GM21447 (cell line): ENCODE measurements around the gene HSPB6.
A peak's percentile ranks its signal among the peaks of the same experiment; 100 is the strongest.
"Not testable (repeated sequence)": the region's sequence is repeated elsewhere in the genome, so short reads cannot be mapped to it uniquely, and the experiment has no call there.

Source experiments
- ATAC-seq: cut with Tn5 transposase; IDR thresholded peaks from one replicate; pipeline ENCODE4 v1.9.1; 2021; ENCODE audit not compliant: unreplicated experiment

HSPB6 gene

DNA sequence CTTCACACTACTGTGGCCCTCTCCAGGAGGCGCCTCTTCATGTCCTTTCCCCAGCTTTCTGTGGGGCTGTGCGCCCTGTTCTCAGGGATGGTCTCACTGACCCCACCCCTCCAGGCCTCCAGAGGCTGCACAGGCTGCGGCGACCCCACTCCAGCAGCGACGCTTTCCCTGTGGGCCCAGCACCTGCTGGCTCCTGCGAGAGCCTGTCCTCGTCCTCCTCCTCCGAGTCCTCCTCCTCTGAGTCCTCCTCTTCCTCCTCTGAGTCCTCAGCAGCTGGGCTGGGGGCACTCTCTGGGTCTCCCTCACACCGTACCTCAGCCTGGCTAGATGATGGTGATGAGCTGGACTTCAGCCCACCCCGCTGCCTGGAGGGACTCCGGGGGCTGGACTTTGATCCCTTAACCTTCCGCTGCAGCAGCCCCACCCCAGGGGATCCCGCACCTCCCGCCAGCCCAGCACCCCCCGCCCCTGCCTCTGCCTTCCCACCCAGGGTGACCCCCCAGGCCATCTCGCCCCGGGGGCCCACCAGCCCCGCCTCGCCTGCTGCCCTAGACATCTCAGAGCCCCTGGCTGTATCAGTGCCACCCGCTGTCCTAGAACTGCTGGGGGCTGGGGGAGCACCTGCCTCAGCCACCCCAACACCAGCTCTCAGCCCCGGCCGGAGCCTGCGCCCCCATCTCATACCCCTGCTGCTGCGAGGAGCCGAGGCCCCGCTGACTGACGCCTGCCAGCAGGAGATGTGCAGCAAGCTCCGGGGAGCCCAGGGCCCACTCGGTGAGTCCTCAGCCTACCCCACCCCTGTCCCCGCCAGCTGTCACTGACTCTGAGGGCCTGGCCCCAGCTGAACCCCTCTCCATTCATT is 29.7 kb upstream of the HSPB6 start:
- ATAC-seq = no peak

DNA sequence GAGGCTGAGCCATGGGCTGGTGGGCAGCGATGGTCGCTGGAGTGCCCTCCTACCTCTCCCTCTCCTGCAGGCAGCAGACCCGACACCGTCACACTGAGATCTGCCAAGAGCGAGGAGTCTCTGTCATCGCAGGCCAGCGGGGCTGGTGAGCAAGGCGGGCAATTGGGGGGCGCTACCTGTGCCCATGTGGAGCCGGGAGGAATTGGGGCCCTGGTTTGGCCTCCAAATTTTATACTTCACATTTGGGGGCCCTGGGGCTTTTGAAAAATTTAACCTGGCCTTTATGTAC is 28.5 kb upstream of the HSPB6 start:
- ATAC-seq = no peak

DNA sequence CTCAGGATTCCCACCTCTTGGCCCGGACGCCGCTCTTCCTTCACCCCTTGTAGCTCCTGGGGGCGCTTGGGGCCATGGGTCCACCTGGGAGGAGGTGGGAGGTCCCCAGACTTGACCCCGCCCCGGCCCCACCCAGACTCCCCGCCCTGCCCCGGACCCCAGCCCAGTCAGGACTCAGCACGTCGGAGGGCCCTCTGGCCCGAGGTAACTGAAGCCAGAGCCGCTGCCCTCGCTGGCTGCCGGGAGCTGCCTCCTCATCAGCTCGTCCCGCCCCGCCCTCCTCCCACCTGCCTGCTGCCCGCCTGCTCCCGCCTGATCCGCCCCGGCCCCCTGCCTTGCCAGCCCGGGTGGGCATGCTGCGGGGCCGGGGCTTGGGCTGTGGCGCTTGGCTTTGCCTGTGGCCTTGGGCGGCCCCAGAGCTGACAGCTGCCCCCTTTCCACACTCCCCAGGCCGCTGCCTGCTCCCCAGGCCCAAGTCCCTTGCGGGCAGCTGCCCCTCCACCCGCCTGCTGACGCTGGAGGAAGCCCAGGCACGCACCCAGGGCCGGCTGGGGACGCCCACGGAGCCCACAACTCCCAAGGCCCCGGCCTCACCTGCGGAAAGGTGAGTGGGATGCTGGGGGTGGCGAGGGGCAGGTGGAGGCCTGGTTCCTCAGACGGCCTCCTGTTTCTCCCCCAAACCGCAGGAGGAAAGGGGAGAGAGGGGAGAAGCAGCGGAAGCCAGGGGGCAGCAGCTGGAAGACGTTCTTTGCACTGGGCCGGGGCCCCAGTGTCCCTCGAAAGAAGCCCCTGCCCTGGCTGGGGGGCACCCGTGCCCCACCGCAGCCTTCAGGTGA is 27.9 kb upstream of the HSPB6 start:
- ATAC-seq = no peak

DNA sequence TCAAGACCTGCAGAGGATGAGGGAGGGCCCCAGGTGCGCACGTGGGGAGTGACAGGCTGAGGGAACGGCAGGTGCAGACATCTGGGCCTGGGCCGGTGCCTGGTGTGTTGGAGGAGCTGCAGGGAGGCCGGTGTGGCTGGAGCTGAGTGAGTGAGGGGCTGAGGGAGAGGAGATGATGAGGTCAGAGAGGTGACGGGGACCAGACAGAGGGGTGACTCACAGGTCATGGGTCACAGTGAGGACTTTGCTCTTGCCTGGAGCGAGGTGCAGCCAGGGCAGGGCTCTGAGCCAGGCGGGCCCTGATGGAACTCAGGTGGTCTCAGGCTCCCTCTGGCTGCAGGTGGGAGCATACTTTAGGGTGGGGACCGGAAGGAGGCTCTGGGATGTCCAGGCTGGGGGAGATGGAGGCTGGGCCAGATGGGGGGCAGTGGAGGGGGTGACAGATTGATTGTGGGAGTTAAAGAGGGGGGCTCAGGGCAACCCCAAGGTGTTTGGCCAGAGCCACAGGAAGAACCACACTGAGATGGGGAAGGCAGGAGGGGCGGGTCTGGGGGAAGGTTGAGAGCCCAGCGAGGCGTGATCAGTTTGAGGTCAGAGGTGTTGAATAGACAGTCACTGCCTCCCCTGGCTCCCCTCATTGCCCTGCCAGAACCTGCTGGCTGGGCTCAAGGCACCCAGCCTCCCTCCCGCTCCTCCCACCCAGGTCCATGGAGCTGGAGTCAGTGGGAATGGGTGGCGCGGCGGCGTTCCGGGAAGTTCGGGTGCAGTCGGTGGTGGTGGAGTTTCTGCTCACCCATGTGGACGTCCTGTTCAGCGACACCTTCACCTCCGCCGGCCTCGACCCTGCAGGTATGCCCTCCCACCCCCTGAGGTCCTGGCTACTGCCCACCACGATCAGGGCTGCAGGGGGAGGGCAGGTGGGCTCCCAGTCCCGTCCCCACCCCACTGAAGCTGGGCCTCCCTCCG is 26.9 kb upstream of the HSPB6 start:
- no peak for ATAC-seq

DNA sequence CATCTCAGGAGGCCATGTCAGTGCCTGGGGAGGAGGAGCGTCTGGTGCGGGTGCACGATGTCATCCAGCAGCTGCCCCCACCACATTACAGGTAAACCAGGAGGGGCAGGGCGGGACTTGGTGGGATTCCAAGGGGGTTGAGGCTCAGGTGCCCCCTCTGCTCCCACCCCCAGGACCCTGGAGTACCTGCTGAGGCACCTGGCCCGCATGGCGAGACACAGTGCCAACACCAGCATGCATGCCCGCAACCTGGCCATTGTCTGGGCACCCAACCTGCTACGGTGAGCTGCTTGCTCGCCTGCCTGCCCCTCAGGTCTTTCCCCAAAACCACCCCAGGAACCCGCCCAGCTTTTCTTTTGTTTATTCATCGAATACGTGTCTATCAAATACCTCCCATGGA is 25.8 kb upstream of the HSPB6 start:
- ATAC-seq = no peak

DNA sequence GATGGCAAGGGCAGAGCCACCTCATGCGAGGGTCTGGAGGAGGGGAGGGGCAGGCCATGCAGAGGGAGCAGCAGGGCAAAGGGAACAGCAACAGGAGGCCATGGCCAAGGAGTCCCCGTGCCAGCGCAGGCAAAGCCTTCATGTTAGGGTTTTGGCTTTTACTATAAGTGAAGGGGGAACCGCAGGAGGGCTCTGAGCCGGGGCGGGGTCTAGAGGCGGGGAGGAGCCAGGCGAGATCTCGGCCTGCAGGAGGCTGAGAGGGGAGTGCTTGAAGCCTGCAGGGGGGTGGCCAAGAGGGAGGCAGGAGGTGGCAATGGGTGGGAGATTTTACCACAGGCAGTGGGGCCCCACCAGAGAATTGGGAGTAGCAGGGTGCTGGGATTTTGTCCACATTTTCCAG is 24.8 kb upstream of the HSPB6 start:
- ATAC-seq = no peak

DNA sequence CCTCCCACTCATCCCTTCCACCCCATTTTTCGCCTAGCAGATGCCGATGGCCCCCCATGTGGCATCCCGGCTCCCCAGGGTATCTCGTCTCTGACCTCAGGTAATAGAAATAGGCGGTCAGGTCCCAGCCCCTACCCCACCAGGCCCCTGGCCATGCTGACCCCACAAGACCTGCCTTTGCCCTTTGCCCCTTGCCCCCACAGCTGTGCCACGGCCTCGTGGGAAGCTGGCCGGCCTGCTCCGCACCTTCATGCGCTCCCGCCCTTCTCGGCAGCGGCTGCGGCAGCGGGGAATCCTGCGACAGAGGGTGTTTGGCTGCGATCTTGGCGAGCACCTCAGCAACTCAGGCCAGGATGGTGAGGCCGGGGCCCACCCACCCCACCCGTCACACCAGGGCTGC is 23.9 kb upstream of the HSPB6 start:
- no peak for ATAC-seq

DNA sequence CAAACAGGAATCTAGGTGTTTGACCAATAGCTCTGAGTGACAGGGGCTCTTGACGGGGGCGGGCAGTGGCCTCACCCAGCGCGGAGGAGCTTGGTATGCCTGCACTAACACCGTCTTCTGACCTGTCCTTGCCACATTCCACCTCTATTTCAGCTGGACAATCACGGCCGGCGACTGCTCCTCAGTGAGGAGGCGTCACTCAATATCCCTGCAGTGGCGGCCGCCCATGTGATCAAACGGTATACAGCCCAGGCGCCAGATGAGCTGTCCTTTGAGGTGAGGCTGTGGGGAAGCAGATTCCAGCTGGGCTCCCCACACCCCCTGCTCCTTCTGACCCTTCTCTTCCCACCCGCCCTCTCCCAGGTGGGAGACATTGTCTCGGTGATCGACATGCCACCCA is 23.2 kb upstream of the HSPB6 start:
- ATAC-seq = no peak

DNA sequence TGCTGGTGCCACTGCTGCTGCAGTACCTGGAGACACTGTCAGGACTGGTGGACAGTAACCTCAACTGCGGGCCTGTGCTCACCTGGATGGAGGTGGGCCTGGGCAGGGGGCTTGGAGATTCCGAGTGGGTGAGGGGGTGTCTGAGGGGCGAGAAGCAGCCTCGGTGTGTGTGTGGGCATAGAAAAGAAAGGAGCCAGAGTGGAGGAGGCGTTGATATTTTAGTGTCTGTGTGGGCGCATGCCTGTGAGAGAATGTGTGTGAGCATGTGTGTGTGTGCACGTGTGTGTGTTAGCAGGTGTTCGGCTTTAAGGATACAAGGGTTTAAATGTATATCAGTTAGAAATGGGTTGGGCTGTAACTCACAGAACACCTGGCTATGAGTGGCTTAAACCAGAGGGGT is 22.2 kb upstream of the HSPB6 start:
- ATAC-seq = no peak

DNA sequence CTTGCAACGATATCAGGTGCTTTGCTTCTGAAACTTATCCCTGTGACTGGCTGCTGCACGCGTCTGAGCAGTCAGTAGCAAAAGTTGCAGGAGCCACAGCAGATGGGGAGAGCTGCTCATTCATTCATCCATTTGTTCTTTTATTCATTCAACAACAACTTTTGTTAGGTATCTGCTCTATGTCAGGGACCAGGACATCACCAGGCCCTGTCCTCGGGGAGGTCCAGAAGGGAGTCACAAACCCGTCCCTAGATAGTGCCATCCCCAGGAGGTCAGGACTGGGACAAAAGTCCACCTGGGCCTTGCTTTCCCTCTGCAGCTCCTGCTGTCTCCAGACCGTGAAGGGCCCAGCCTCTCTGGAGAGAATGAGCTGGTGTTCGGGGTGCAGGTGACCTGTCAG is 21.1 kb upstream of the HSPB6 start:
- no peak for ATAC-seq

DNA sequence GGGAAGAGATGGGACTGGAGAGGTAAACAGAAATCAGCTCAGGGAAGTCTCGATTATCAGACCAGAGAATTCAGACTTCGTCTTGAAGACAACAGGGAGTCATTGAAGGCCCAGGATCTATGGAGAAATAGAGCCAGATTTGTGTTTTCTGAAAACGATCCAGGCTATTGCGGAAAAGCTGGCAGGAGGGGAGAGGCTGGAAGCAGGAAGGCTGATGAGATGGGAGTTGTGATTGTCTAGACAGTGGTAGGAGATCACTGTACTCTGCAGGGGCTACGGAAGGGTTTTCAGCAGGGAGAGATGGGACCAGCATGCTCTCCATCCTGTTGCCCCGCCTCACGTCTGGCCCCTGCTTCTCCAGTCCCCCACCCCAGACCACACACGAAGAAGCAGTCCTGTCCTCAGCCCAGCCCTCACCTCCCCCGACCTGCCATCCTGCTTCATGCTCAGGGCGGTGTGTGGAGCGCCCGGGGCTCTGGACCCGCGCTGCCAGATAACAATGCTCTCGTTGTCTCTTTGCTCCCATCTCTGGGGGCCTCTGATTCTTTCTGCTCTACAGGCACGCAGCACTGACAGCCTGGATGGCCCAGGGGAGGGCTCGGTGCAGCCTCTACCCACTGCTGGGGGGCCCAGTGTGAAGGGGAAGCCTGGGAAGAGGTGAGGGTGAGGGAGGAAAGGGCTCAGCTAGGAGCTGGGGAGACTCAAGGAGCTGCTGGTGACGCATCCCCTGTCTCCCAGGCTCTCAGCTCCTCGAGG is 20.4 kb upstream of the HSPB6 start:
- no peak for ATAC-seq

DNA sequence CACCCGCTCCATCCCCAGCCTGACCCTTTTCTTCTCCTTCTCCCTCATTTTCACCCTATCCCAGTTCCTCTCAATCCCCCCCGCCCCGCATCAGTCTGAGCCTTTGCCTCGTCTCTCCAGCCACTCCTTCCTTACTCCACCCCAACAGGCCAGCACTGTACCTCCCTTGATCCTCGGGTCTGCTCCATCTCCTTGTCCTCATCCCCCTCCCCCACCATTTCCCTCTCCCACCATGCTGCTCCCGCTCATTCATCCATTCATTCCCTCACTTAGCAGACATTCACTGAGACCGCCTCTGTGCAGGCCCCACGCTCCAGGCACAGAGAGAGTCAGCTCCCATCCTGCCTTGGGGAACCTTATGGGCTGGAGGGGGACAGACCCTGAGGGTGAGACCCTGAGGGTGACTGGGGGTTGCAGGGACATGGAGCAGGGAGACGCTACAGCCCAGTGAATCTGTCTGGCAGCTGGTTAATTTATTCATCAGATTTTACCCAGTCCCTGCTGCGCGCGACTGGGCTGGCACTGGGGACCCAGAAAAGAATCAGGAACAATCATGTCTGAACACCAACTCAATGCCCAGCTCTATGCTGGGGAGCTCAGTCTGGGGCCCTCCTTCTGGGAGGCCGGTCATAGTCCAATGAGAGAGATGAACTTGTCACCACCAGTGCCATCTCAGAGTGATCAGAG is 19.4 kb upstream of the HSPB6 start:
- ATAC-seq = no peak

DNA sequence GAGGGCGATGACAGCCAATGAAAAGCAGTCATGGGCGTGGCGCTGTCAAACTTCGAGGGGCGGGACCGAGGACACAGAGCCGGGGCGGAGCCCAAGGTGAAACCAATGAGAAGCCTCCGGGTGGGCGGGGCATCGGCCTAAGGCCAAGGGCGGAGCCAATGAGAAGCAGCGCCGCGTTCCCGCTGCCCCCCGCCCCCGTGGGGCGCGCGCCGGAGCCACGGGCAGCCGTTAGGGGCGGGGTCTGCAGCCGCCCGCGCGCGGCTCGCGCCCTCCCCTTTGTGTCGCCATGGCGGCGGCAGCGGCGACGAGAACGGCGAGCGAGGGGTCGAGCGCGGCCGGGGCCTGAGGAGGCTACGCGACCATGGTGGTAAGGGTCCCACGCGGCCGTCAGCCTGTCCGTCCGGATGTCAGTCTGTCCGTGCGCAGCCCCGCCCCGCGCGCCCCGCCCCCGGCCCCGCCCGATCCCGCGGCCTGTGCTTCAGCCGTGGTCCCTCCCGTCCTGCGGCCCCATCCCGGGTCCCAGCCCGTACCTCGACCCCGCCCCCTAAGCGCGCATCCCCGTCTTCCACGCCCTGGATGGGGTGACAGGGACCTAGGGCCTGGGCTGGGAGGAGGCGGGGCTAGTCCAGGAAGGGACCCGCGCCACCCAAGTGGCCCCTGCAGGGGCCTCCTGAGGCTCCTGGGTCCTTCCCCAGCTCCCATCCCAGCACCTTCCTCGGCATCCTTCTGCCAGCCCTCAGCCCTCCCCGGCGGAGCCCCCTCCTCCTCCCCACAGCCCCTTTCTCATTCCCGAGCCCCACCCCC is 18.7 kb upstream of the HSPB6 start, which contains the start of gene ARHGAP33:
TSS of gene ARHGAP33 (plus strand) at position 267 of the 804 bp plus-strand sequence. CDS start at position 362, 95 bp downstream.
- peak; percentile 94 for ATAC-seq

DNA sequence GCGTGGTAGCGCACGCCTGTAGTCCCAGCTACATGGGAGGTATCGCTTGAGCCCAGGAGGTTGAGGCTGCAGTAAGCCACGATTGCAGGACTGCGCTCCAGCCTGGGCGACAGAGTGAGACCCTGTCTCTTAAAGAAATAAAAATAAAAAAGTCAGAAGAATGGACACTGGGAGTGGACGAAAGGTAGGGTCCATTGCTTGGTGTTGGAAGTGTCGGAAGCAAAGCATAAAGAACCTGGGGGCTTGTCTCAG is 18.1 kb upstream of the HSPB6 start:
- ATAC-seq = no peak

DNA sequence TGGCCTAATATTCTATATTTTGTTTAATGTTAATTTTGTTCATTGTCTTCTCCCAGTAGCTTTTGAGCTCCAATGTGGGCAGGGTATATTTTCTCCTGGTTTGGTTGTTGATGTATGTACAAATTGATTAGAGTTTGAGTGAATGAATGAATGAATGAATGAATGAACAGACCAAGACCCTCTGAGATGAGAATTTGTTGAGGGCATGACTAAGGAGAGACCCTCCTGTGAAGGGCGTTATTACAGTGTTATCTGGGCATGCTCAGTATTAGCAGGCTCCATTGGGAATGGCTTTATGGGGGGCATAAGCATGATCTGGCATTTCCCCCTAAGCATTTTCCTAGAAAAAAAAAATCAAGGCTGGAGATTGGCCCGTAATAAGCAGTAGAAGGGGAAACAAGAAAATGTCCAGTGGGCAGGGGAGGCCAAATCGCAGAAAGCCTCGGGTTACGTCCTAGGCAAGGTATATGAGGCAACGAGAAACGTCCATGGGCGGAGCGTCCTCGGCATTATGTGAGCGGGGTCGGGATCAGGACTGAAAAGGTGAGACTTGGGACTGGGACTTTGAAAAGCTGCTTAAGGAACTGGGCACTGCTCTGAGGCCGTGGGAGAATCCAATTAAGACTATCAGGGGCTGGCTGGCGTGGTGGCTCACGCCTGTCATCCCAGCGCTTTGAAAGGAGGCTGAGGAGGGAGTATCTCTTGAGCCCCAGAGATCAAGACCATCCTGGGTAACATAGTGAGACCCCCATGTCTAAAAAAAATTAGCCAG is 17.6 kb upstream of the HSPB6 start:
- ATAC-seq = no peak

DNA sequence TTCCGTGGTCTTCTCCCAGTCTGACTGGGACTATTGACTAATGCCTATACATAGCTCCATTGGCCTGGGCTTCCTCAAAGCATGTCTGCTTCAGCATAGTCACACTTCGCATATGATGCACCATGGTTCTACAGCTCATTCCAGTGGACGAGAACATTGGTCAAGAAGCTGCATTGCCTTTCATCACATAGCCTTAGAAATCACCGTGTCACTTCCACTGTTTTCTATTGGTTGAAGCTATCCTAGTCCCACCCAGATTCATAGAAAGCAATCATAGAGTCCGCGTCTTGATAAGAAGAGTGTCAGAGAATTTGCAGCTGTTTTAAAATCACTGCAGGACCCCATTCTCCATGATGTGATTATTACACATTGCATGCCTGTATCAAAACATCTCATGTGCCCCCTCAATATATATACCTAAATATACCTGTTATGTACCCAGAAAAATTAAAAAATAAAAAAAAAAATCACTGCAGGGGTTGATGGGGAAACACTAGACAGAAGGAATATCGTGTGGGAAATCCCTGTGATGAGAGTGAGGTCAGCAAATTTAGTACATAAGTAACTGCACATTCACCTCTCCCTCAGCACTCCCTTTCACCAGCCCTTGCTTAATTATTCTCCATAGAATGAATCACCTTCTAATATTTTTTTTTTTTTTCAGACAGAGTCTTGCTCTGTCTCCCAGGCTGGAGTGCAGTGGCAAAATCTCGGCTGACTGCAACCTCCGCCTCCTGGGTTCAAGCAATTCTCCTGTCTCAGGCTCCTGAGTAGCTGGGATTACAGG is 16.4 kb upstream of the HSPB6 start:
- no peak for ATAC-seq

DNA sequence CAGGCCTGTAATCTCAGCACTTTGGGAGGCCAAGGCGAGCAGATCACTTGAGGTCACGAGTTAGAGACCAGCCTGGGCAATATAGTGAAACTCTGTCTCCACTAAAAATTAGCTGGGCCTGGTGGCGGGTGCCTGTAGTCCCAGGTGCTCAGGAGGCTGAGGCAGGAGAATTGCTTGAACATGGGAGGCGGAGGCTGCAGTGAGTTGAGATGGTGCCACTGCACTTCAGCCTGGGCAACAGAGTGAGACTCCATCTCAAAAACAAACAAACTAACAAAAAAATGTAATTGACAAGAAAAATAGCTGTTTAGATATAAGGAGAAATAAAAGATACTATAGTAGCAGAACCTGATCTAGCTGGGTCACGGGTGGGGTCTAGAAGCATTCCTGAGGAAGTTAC is 15.5 kb upstream of the HSPB6 start:
- ATAC-seq = not testable (repeated sequence)

DNA sequence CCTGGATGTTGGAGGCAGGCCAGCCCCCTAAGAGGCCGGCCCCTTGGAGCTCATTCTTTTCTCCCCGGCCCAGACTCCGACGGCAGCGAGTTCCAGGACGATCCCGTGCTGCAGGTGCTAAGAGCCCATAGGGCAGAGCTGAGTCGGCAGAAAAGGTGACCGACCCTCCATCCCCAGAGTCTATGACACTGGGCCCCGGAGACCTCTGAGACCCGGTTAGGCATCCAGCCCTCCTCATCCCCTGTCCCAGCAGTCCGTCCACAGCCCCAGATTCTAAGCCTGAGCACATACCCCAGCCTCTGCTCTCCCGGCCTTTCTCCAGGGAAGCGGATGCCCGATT is 11.2 kb upstream of the HSPB6 start:
- ATAC-seq = no peak
